Skeletal muscle satellite cell (primary cell): Measurements from ENCODE around the gene SPATA31C2.

Experiments used
- H3K27me3 ChIP-seq: 2 replicates; pipeline ENCODE4 v1.7.0; 2013; ENCODE audit warnings: low read length; ENCODE audit not compliant: control insufficient read depth, insufficient read depth
- H3K36me3 ChIP-seq: 2 replicates; pipeline ENCODE4 v1.7.0; 2013; ENCODE audit warnings: mild to moderate bottlenecking, control low read depth, low read length; ENCODE audit not compliant: insufficient read depth
- H3K4me1 ChIP-seq: 2 replicates; pipeline ENCODE4 v1.7.0; 2013; ENCODE audit warnings: low read length; ENCODE audit not compliant: control insufficient read depth, insufficient read depth
- H3K4me2 ChIP-seq: 2 replicates; pipeline ENCODE4 v1.7.0; 2013; ENCODE audit warnings: mild to moderate bottlenecking, low read length
- H3K4me3 ChIP-seq: 2 replicates; pipeline ENCODE4 v1.7.0; 2013; ENCODE audit warnings: low read length
- H3K9ac ChIP-seq: 2 replicates; pipeline ENCODE4 v1.7.0; 2013; ENCODE audit warnings: mild to moderate bottlenecking, low read depth, low read length, moderate library complexity
- H3K9me3 ChIP-seq: replicated peaks from 2 replicates; pipeline ENCODE4 v1.7.0; 2013; ENCODE audit warnings: mild to moderate bottlenecking, control low read depth, low read length

The SPATA31C2 gene

GRCh38 chr9:88084357-88085183 is 53.7 kb downstream of the SPATA31C2 start:
- no peak overlapping the region for H3K9ac ChIP-seq

More at GRCh38 chr9:88084357-88085183, 53.7 kb downstream of the SPATA31C2 start:
- no peaks in the 10 kb centered on the region for H3K4me1 ChIP-seq
- H3K27me3 ChIP-seq, result no peaks in the 10 kb centered on the region
- no peak overlapping the region for H3K4me2 ChIP-seq
- H3K4me3 ChIP-seq, result no peak overlapping the region
- no peaks in the 10 kb centered on the region for H3K9me3 ChIP-seq
- H3K36me3 ChIP-seq, result no peaks in the 10 kb centered on the region
